ENCODE results near the gene PAEP.

PAEP gene

DNA sequence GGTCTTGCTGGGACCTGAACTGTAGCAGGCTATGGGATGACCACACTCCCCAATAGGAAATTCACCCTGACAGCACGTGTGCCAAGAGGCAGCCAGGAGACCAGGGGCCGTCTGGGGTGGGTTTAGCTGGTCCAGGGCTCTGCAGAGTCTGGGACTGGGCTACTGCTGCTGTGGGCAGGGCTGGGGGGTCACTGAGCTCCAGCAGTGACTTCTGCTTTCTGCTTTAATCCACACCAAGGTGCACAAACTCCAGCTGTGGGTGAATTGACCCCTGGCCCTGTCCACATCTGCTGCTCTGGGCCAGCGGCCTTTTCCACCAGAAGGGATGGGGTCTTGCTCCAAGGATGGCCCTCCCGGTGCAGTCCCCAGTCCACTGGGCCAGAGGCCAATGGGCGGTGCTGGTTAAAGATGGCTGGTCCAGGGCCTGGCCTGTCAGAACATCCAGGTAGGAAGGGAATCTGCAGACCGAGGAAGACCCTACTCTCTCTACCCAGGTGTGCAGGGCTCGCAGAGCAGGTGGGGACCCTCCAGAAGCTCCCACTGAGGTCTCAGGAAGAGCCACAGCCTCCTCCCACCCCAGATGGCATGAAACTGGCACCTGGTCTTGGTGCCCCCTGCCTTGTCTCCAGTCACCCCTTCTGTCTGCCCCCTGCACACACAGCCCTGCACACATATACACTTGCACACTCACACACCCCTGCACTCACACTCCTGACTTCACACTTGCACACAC, 49.8 kb downstream of the PAEP start:
- CTCF ChIA-PET = no interaction called here
- TF ChIP-seq, protein P1, sequence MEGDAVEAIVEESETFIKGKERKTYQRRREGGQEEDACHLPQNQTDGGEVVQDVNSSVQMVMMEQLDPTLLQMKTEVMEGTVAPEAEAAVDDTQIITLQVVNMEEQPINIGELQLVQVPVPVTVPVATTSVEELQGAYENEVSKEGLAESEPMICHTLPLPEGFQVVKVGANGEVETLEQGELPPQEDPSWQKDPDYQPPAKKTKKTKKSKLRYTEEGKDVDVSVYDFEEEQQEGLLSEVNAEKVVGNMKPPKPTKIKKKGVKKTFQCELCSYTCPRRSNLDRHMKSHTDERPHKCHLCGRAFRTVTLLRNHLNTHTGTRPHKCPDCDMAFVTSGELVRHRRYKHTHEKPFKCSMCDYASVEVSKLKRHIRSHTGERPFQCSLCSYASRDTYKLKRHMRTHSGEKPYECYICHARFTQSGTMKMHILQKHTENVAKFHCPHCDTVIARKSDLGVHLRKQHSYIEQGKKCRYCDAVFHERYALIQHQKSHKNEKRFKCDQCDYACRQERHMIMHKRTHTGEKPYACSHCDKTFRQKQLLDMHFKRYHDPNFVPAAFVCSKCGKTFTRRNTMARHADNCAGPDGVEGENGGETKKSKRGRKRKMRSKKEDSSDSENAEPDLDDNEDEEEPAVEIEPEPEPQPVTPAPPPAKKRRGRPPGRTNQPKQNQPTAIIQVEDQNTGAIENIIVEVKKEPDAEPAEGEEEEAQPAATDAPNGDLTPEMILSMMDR (IDR thresholded peaks at IDR 0.05; ENCODE audit: control extremely low read depth, extremely low read depth, low read depth, missing control alignments) = no peak
- POLR2A ChIA-PET = no interaction called here
- no peak for DNase-seq (ENCODE audit: extremely low spot score)

DNA sequence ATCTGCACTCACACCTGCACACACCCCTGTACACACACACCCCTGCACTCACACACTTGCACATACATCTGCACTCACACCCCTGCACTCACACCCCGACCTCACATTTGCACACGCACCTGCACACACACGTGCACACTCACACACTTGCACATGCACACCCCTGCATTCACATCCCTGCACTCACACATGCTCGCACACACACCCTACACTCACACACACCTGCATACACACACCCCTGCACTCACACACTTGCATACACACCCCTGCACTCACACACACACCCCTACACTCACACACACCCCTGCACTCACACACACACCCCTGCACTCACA, 50.3 kb downstream of the PAEP start:
- ChIA-PET CTCF (interaction anchor here (1.4 kb wide), 1 partner anchor 9 kb away, joined by 4 read pairs; no protein-coding TSS in a partner anchor), POLR2A (no interaction called here)
- TF ChIP-seq, protein P1 (IDR thresholded peaks at IDR 0.05; ENCODE audit: control extremely low read depth, extremely low read depth, low read depth, missing control alignments) = no peak
- no peak for DNase-seq (ENCODE audit: extremely low spot score)

DNA sequence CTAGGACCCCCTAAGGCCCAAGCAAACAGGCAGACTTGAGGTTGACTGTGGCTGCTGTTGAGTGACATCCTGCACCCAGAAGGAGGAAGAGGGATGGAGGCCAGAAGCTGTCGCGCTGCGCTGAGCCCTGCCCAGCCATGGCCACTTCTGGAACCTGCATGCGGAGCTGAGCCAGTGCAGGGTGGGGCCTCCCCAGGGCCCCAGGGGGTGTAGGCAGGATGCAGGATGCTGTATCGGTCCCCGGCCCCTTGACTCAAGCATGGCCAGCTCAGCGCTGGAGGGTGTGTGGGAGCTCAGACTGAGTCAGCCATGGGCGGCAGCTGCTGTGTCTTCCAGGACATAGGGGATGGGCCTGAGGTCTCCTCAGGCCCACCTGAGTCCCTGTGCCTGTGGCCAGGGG, 50.9 kb downstream of the PAEP start:
- TF ChIP-seq, protein P1 (IDR thresholded peaks at IDR 0.05; ENCODE audit: control extremely low read depth, extremely low read depth, low read depth, missing control alignments) = no peak
- ChIA-PET POLR2A (no interaction called here), CTCF (interaction anchor here (0.8 to 1.4 kb wide), 2 partner anchors 9 to 18 kb away, joined by 3 to 4 read pairs; no protein-coding TSS in a partner anchor)
- no peak for DNase-seq (ENCODE audit: extremely low spot score)

DNA sequence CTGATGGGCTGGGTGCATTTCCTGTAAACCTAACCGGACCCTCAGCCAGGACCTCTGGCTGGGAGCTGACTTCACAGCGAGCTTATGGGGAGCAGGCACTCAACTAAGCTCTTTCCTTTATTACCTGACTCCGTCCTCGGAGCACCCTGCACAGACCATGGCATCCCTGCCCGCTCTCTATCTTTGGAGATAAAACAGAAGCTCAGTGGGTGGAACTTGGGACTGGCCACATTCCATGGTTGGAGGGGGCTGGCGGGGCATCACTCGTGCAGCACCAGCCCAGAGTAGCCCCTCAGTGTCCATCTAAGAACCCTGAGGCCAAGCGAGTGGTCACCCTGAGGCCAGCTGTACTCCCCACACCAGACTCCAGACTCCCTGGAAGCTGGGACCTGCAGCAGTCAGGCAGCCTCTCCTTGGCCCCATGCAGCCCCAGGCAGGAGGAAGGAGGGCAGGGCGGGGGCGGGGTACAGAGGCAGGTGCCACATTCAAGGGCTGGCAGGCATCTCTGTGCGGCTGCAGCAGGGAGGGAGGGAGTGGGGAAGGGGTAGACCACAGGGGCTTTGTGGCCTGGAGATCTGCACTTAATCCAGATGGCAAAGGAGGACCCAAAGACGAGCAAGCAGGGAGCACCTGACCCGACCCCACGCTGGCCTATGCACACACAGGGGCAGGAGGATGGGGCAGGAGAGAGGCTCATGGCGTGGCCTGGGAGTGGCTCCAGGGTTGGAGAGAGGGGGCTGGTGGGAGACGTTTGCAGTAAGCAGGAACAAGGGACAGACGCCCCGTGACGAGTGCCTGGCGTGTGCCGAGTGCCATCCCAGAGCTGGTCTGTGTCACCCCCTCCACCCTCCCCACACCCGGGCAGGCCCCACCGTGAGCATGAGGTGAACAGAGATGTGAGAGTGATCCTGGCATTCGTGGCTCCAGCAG, 51.7 kb downstream of the PAEP start:
- no peak for DNase-seq (ENCODE audit: extremely low spot score)
- CTCF ChIA-PET = interaction anchor here (0.8 to 1.6 kb wide), 4 partner anchors 10 to 20 kb away, joined by 3 to 4 read pairs (median 3); no protein-coding TSS in a partner anchor
- TF ChIP-seq, protein P1 (IDR thresholded peaks at IDR 0.05; ENCODE audit: control extremely low read depth, extremely low read depth, low read depth, missing control alignments) = no peak
- POLR2A ChIA-PET = no interaction called here

DNA sequence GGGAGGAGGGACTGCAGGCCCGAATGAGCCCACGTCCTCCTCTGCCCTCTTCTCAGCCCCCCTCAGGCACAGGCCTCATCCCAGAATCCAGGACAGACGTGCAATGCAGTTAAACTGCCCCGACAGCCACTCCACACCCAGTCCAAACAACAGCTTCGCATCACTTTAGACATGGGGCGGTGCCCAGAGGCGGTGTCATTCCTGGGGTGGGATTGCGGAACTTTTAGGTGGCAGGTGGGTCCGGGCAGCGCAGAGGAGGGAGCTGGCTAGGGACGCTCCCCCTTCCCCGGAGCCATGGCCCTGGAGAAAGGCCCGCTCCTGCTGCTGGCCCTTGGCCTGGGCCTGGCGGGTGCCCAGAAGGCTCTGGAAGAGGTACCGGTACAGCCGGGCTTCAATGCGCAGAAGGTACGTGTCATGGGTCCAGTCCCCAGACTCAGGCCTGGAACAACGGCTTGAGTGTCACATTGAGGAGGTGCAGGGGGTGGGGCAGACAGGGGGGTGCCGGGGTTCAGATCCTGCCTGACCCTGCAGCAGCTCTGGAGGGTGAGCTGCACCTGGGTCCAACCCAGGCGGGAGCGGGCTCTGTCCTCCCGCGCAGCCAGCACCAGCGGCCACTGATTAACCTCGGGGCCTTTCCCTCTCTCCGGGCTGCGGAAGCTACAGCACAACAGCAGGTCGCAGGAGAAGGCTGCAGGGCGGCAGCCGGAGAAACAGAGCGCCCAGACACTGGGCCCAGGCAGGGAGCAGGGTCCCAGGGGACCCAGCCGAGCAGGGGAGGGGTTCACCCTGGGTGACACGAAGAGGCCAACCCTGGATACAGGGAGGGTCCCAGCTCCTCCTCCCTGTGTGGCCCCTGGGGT, 52.6 kb downstream of the PAEP start:
- TF ChIP-seq, protein P1 (IDR thresholded peaks at IDR 0.05; ENCODE audit: control extremely low read depth, extremely low read depth, low read depth, missing control alignments) = no peak
- ChIA-PET POLR2A (no interaction called here), CTCF (interaction anchor here (0.8 to 1.6 kb wide), 2 partner anchors 11 to 21 kb away, joined by 3 read pairs; no protein-coding TSS in a partner anchor)
- no peak for DNase-seq (ENCODE audit: extremely low spot score)

Measured in GM10248 (cell line).